ENCODE data around the gene SLC25A3.
"Not testable (repeated sequence)": the region's sequence is repeated elsewhere in the genome, so short reads cannot be mapped to it uniquely, and the experiment has no call there.

Gene SLC25A3

DNA sequence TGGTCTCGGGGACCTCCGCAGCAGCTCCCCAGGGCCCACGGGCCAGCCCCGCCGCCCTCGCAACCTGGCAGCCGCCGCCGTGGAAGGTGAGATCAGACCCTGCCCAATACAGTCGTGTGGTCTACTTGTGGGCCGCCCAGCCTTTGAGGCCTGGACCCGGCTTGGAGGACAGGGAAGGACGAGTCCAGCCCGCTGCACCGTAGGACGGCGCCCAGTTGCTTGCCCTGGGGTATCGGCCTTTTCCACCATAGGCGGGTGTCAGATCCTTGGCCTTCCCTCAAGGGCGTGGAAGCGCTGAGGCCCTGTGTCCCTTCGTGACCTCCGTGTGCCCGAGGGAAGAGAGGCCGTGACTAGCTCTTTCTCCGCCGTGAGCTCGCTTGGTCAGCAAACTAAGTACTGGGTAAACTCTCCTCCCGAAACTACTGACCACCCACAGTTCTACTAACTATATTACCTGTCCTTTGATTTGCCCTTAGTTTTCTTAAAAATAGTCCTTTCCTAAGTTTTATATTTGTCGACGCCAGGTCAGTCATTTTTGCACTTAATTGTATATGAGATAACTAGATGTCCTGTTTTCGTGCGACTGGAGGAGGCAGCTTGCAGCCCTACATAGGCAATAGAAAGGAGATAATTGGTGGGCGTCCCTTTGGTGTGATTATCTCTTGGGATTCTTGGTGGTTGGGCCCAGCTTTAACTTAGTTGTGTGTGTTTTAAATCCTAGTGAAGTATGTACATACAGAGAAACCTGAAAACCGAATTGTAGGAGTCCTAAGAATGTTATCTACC is 757 bp downstream of the SLC25A3 start:
- DNase-seq (ENCODE audit: low read depth): no peak

DNA sequence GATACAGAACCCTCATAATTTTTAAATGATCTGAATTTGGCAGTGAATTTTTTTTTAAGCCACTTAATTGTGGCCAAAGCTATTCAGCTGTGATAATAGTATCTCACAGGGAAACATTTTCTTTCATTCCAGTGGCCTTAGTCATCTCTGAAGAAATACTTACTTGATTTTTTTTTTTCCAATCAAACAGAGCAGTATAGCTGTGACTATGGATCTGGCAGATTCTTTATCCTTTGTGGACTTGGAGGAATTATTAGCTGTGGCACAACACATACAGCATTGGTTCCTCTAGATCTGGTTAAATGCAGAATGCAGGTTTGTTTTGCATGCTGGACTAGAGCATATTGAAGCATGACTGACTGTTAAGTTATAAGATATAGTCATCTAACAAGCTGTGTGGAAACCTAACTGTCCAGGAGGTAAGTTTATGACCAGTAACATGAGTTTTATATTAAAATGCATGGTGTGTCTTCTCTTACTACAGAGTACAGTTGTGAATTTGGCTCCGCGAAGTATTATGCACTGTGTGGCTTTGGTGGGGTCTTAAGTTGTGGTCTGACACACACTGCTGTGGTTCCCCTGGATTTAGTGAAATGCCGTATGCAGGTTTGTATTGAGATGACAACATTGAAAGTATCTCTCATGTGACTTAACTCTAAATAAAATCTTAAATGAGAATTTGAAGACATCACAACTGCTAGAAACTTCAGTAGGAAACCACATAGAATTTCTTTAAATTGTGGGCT is 1.9 kb downstream of the SLC25A3 start:
- DNase-seq (ENCODE audit: low read depth): no peak

DNA sequence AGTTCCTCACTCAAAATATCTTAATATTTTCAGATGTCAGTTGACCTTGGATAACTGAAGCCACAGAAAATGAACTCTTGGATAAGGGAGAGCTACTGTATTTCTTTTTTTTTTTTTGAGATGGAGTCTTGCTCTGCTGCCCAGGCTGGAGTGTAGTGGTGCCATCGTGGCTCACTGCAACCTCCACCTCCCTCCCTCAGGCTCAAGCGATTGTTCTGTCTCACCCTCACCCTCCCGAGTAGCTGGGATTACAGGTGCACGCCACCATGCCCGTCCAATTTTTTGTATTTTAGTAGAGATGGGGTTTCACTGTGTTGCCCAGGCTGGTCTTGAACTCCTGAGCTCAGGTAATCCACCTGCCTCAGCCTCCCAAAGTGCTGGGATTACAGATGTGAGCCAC is 3.8 kb downstream of the SLC25A3 start:
- DNase-seq (ENCODE audit: low read depth): not testable (repeated sequence)

DNA sequence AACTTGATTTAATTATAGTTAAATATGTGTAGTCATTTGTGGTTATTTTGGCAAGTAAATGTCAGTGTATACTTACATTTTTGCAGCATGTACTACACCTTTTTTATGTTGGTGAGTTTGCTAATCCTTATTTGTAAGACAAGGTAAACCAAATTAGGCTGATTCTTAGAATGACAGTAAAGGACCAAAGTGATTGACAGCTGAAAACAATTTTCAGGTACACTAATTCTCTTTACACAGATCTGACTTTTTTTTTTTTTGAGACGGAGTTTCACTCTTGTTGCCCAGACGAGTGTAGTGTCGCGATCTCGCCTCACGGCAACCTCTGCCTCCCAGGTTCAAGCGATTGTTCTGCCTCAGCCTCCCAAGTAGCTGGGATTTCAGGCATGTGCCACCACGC is 8.4 kb downstream of the SLC25A3 start:
- DNase-seq (ENCODE audit: low read depth): no peak

DNA sequence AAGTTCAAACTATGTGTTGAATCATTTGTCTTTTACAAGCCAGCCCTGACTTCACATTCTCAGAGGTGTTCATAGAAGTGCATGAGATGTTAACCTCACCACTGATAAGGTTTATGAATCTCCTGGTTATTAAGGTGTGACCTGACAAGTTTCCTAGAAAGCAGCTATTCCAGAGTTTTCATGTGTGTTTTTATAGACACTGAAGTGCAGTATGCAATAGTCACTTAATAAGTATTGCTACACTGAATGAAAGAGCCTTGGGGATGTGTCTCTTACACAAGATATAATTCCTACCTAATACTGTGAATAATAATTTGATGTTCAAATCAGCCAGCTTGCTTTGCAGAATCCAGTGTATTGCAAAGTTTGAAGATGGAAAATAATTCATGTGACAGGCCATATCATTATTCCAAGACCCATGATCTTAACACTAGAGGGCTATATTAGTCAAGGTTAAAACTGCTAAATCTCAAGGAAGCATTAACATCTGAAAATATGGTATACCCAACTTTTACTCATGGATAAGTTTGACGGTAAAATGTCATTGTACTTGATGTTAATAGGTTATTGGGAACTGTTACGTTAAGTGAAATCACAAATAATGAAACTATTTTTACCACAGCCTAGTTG is 13.0 kb downstream of the SLC25A3 start:
- DNase-seq (ENCODE audit: low read depth): no peak

DNA sequence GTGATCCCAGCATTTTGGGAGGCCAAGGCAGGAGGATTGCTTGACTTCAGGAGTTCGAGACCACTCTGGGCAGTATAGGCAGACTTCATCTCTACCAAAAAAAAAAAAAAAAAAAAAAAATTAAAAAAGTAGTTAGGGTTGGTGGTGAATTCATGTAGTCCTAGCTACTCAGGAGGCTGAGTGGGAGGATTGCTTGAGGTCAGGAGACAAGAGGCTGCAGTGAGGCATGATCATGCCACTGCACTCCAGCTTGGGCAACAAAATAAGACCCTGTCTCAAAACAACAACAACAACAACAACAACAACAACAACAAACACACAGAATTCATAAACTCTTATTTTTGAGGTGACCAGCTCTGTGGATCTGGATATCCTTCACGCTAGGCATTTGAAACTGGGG is 17.1 kb downstream of the SLC25A3 start:
- DNase-seq (ENCODE audit: low read depth): no peak

DNA sequence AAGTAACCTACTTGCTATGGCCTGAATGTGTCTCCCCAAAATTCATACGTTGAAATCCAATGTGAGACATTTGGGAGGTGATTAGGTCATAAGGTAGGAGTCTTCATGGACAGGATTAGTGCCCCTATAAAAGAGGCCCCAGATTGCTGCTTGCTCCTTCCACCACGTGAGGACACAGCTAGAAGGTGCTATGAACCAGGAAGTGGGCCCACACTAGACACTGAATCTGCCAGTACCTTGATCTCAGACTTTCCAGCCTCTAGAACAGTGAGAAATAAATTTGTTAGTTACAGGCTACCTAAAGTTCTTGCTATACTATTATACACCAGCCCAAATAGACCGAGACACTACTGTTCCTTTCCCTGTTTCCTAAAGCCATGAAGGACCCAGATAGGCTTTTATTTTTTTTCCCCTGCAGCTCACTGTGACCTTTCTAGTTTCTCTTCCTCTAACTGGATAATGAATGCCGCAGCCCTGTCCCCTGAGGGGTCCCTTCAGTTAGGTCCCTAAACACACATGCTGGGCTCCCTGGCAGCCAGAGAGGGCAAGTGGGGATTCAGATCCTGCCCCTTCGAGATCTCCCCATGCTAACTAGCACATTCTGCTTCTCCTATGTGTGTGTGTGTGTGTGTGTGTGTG is 19.3 kb downstream of the SLC25A3 start:
- no peak for DNase-seq (ENCODE audit: low read depth)

DNA sequence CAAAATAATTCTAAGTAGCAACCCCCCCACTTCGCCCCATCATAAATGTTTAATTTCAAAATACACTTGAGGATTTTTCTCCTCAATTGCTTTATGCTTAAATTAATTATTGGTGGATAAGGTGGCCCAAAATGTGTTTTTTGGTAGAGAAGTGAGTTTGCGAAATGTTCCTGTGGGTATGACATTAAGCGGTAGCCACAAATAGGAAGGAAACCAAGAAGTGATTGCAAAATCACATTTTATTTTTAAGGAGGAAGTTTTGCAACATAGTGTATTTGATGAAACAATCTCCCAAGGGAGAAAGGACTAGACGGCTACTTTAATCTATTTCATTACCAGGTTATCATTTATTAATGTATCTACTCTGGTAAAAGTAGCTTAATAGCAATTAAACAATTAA is 25.5 kb downstream of the SLC25A3 start:
- no peak for DNase-seq (ENCODE audit: low read depth)

DNA sequence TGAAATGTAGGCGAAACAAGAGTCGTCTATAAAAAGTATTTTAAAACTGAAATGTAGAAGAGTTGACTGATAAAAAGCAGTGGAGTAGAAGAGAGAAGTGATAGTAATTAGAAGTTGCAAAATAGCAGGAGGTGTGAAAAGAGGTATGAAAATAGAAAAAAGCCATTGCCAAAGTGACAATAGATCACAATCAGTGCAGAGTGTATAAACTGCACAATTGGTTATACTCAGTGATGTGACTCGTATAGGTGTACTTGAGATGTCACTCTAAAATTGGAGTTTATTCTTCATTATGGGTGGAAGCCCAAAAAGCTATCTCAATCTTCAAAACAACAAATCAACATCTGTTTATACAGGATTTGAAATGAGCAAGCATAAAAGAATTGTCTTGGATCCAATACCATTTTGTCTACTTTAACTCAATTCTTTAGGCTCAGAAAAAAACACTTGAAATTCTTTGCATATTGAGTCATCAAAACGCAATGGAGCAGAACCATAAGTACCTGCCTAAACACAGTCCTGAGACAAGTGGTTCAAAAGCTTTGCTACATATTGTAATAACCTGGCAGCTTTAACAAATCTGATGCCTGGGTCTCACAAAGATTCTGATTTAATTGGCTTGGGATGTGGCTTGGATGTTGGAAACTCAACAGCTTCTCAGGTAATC is 42.3 kb downstream of the SLC25A3 start:
- no peak for DNase-seq (ENCODE audit: low read depth)

DNA sequence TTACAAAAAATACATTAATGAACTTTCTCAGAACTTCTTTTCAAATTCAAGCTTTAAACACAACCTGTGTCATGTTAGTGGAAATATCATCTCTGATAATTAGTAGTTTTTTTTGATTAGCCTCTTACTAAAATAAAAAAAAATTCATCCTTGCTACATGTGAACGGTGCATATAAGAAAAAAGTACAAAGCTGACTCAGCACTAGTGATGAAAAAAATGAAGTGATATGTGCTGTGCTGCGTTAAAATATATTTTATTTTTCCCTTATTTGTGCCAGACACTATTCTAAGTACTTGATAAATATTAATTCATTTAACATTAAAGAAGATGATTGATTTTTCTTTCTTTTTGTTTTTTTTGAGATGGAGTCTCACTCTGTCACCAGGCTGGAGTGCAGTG is 43.6 kb downstream of the SLC25A3 start:
- no peak for DNase-seq (ENCODE audit: low read depth)

DNA sequence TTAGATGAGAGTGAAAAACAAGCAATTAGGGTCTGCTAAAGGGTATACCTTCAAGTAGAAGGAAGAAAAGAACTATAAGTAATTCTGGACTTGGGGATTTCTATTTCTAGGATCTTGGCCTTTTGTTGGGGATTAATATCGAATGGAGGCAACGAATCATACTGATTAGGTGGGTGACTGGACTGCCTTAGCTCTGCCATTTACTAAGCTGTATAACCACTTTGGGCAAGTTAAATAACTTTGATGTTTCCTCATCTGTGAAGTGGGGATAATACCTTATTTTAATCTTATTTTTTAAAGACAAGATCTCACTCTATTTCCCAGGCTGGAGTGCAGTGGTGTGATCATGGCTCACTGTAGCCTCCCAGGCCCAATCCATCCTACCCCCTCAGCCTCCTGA is 44.5 kb downstream of the SLC25A3 start:
- no peak for DNase-seq (ENCODE audit: low read depth)

DNA sequence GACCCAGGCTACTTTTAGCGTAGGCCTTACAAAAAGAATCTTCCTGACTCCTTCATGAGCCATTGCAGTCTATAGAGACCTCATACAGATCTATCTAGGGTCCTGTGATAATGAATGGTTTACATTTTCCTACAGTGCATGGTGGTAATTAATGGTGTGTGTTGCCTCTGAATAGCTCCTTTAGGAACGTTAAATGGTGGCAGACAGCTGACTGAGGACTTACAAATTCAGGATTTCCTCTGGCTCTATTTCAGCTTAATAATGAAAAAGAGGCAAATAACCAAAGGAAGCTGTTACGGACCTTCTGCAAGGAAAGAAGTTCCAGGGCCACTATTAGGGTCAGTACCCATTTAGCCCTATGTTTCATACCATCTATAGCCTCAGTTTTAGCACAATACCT is 46.0 kb downstream of the SLC25A3 start:
- DNase-seq (ENCODE audit: low read depth): no peak

DNA sequence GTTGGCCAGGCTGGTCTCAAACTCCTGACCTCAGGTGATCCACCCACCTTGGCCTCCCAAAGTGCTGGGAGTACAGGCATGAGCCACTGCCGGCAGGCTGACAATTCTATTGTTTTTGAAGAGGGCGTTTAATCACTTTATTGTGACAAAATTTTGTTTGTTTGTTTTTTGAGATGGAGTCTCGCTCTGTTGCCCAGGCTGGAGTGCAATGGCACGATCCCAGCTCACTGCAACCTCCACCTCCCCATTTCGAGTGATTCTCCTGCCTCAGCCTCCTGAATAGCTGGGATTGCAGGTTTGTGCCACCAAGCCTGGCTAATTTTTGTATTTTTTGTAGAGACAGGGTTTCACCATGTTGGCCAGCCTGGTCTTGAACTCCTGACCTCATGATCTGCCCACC is 49.3 kb downstream of the SLC25A3 start:
- DNase-seq (ENCODE audit: low read depth): not testable (repeated sequence)

DNA sequence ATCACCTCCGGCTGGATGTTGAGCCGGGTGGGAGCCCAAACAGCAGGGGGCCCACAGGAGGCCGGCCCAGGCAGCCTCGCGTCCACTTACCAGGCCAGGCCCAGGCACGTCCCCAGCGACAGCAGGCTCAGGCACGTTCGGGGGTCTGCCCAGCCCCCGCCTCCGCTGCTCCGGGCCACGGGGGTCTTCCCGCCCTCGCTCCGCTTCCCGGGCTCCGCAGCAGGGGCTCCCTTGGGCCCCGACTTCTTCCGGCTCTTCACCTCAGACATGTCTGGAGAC is 50.9 kb downstream of the SLC25A3 start:
- DNase-seq (ENCODE audit: low read depth): no peak

DNA sequence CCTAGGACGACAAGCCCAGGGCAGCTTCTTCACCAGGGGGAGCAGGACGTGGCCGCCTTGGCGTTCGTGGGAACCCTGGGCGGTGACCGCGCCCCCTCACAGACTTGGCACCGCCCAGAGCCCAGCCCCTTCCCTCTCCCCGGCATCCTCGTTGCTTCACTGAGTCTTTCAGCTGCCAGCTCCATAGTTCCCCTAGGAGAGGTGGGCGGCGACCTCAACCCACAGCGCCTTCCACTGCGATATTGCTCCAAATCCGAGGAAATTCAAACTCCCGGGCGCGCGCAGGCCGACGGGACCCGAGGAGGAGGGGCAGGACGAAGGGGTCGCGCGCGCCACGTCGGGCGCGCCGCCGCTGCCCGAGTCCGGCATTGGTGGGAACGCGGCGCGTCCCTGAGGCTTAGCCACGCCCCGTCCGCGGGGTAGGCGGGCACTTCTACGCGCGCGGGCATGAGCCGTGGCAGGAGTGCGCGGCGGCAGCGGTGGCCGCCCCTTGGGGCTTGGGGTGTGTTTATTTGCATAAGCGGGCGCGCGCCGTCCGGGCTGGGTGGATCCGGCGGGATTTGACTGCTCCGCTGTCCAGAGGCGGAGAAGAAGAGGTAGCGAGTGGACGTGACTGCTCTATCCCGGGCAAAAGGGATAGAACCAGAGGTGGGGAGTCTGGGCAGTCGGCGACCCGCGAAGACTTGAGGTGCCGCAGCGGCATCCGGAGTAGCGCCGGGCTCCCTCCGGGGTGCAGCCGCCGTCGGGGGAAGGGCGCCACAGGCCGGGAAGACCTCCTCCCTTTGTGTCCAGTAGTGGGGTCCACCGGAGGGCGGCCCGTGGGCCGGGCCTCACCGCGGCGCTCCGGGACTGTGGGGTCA is 51.5 kb downstream of the SLC25A3 start, which contains the start of the genes APAF1 and IKBIP:
TSS of gene APAF1 (plus strand) at position 579 of the 860 bp plus-strand sequence. CDS start 3,070 bp downstream, outside the sequence.
TSS of gene IKBIP (minus strand) at position 77 of the 860 bp plus-strand sequence. CDS start 87 bp downstream, outside the sequence.
- DNase-seq (ENCODE audit: low read depth): peak; percentile 93

DNA sequence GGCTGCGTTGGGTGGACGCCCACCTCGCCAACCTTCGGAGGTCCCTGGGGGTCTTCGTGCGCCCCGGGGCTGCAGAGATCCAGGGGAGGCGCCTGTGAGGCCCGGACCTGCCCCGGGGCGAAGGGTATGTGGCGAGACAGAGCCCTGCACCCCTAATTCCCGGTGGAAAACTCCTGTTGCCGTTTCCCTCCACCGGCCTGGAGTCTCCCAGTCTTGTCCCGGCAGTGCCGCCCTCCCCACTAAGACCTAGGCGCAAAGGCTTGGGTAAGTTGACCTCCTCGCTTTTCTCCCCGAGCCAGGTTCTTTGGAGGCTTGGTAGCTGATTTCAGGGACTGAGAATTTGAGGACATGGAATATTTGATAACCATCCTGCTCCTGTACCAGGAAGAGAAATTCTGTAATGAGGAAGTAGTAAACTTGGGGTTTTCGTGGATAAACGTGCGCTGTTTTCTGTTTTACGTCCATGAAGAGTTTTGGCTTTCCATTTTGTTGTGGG is 52.1 kb downstream of the SLC25A3 start:
- DNase-seq (ENCODE audit: low read depth): no peak

DNA sequence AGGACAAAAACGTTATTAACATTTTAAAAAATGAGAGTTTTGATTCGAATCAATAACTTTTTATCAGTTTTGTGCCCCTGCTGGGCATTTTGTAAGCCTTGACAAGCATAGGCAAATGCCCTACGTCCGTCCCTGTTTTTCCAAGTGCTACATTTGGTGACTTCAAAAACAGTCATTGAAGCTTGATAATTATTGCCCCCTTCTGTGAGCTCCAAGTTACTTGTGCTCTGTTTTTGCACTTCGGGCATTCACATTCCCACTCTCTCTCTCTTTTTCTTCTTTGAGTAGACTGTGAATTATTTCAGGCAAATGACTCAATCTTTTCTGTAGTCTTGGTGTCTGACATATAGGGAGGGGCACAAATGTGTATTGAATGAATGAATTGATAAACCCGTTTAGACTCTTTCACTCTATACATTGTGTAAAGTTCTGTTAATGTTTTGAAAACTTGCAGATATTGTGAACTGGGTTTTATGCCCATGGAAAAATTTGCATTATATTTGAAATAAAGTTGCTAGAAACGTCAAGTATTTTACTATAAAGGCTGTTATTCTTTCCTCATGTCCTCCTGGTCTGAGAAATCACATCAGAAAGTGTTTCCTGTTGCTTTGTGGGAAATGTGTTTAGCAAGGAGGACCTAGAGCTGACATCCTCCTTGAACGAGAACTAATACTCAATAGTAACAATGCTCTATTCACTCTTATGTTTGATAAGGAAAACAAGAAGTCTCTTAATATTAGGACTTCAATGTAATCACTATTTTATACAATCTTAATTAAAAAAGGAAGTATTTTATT is 53.0 kb downstream of the SLC25A3 start:
- DNase-seq (ENCODE audit: low read depth): no peak

DNA sequence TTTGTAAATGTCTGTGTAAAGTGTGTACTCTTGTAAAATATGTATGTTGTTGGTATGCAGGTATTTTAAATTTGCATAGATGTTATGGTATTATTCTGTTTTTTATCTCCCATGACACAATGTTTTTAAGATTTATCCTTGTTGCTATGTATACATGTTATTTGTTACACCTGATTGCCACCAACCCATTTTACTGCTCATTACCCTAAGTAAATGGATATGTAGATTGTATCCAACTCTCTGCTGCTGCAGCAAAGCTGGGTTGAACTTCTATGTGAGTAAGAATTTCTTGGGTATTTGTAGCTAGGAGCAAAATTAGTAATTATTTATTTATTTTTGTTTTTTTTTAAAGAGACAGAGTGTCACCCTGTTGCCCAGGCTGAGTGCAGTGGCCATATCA is 57.8 kb downstream of the SLC25A3 start:
- DNase-seq (ENCODE audit: low read depth): no peak

DNA sequence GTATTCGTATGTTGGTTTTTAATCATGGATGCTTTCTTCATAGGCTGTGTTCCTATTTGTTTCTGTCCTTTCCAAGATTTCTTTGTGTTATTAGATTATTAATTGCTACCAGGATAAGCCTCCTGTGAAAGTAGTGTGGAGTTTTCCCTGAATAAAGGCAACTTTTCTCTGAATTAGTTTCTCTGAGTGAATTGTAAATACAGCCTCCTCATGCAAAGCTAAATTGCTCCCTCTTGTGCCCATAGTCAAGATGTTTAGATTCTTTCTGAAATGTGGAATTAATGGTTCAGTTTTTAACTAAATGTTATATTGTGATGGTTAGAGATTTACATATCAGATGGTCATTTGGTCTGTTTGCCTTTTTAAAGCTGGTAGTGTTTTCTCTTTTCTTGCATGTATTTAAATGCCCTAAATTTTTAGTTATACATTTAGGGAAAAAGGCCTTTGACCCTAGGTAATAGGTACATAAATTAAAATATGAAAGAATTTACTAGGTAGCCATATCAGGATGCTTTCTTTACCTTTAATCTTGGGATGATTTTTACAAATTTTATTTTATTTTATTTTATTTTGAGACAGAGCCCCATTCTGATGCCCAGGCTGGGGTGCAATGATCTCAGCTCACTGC is 60.5 kb downstream of the SLC25A3 start:
- no peak for DNase-seq (ENCODE audit: low read depth)
